ENCODE results near the gene PES1. TPM values are rescaled to one million over a fixed set of nuclear protein-coding genes. Genes with fewer than 3 reads are reported as not detected.

PES1 gene
- total RNA-seq, 1 experiment from 2014 or later = 167 TPM

DNA sequence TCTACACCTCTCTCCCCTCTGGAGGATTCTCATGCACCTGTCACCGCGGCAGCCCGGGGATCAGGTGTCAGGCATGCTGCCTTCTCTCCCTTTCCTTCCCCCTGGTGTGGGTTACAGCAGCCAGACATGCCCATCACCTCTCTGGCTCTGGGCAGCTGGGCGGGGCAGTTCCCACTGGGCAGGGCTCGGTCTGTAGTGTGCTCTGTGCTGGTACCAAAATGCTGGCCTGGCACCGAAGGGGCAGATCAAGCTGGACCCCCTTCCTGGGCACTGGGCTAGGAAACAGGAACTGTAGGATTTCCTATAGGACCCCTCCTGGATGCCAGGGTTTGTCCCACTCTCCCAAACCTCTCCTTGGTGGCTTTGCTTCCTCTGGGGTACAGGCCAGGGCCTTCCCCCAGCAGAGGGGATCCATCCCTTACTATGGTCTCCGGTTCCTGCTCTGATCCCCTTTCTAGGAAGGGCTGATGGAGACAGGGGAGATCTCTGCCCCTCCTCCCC, 18.1 kb downstream of the PES1 start:
- ChIA-PET CTCF (no interaction called here), POLR2A (no interaction called here), RAD21 (ENCODE audit: low non-redundant PET in 1 of 2, low total read pairs in 2 of 2, uncharacterized antibody in 2 of 2, unreplicated experiment in 2 of 2) (no interaction called here)
- Histone ChIP-seq H4K20me1 (ENCODE audit: insufficient read depth) (no peaks in the 10 kb centered on the region), H3K27ac (ENCODE audit: low read depth, low read length) (no peak overlapping the region), H3K4me3 (replicated peaks in 1 of 2; ENCODE audit: low read depth in 1 of 2, low read length in 2 of 2) (no peak overlapping the region), H3K9me2 (ENCODE audit: insufficient read depth) (no peaks in the 10 kb centered on the region), H3K9ac (ENCODE audit: low read length) (no peak overlapping the region), H2AFZ (ENCODE audit: low read depth, low read length, poor library complexity, severe bottlenecking) (no peak overlapping the region), H3K27me3 (ENCODE audit: insufficient read depth, low read length) (no peaks in the 10 kb centered on the region), H3K4me1 (ENCODE audit: control insufficient read depth in 1 of 2, insufficient read depth in 2 of 2, low read length in 2 of 2) (peaks cover 6 to 22% of the 10 kb centered on the region in 2 experiments; a peak in 3 of 4 replicates), H3K4me2 (ENCODE audit: low read length) (peak overlapping the region; percentile 38), H3K9me3 (ENCODE audit: control insufficient read depth in 1 of 2, insufficient read depth in 1 of 2, low read depth in 1 of 2, low read length in 2 of 2) (no peaks in the 10 kb centered on the region), H3K79me2 (ENCODE audit: insufficient read depth, low read length) (no peaks in the 10 kb centered on the region), H3K36me3 (ENCODE audit: control insufficient read depth in 1 of 2, insufficient read depth in 2 of 2, low read length in 2 of 2) (peaks cover 14 to 25% of the 10 kb centered on the region in 2 experiments; a peak in 3 of 4 replicates)
- ATAC-seq = peak; percentile 39
- intact Hi-C loops (cut with micrococcal nuclease) = no loop called here
- no TSS peak for BruUV-seq (replicated peaks)
- DNase-seq (ENCODE audit: low read depth, low spot score) = no peak
- TF ChIP-seq TCF7L2 (IDR thresholded peaks at IDR 0.05; ENCODE audit: borderline replicate concordance, extremely low read depth, insufficient read depth, insufficient read length) (no peak), EZH2phosphoT487 (IDR thresholded peaks at IDR 0.05; ENCODE audit: borderline replicate concordance) (no peak), EGR1 (IDR thresholded peaks at IDR 0.05; ENCODE audit: low read depth) (no peak), MAX (IDR thresholded peaks at IDR 0.05) (no peak), CBX3 (IDR thresholded peaks at IDR 0.05; ENCODE audit: low read depth) (no peak), YY1 (IDR thresholded peaks at IDR 0.05; ENCODE audit: extremely low read depth, insufficient replicate concordance, low read depth, low read length) (no peak), POLR2AphosphoS5 (IDR thresholded peaks at IDR 0.05; ENCODE audit: low read depth, low read length) (no peak), ZNF274 (IDR thresholded peaks at IDR 0.05; ENCODE audit: low read depth, low read length) (no peak), ATF3 (IDR thresholded peaks at IDR 0.05) (no peak), CTCF (IDR thresholded peaks at IDR 0.05 in 2 of 3, conservative IDR thresholded peaks at IDR 0.05 in 1 of 3; ENCODE audit: borderline replicate concordance in 1 of 3, insufficient read depth in 1 of 3, low read depth in 2 of 3, low read length in 2 of 3) (no peak), SP1 (IDR thresholded peaks at IDR 0.05; ENCODE audit: low read depth) (no peak), REST (IDR thresholded peaks at IDR 0.05; ENCODE audit: low read depth) (no peak), SIN3A (IDR thresholded peaks at IDR 0.05; ENCODE audit: low read depth) (no peak), CEBPB (IDR thresholded peaks at IDR 0.05; ENCODE audit: low read depth) (no peak), ELF1 (IDR thresholded peaks at IDR 0.05; ENCODE audit: borderline replicate concordance, low read depth) (no peak), RAD21 (IDR thresholded peaks at IDR 0.05; ENCODE audit: low read depth) (no peak), JUND (IDR thresholded peaks at IDR 0.05) (no peak)

Measured in HCT116 (cell line).